GM12878 (cell line): ENCODE data around the gene NBEAL1. TPM values are rescaled to one million over a fixed set of nuclear protein-coding genes. Genes with fewer than 3 reads are reported as not detected.

Experiments
- ATAC-seq: fragments of 200-7000 bp; cut with Tn5 transposase; 3 replicates; pipeline ENCODE4 v1.9.1; 2020; ENCODE audit warnings: mild to moderate bottlenecking, moderate library complexity
- BruUV-seq: library from RNA; stranded (reverse); fragments of 400-500 nt; replicated peaks from 2 replicates; lab custom pipeline; 2021; lab: Mats Ljungman, UMichigan
- CTCF ChIA-PET: fragments of 300-600 bp; sonication (Branson Sonifier 250); formaldehyde crosslinking; extraction: SDS; loops from one replicate; lab custom pipeline; 2021; ENCODE audit warnings: inconsistent platforms; lab: Yijun Ruan, JAX
- POLR2A ChIA-PET: fragments of 350-600 bp; formaldehyde crosslinking; extraction: SDS; loops from one replicate; lab custom pipeline; 2021; ENCODE audit warnings: inconsistent platforms; lab: Charles Lee
- RAD21 ChIA-PET: fragments of 300-600 bp; sonication (Branson Sonifier 250); formaldehyde crosslinking; loops from one replicate; lab custom pipeline; 2023; ENCODE audit warnings: antibody characterized with exemption; ENCODE audit not compliant: unreplicated experiment; lab: Charles Lee
- SMC1A ChIA-PET: fragments of 300-600 bp; sonication (Branson Sonifier 250); formaldehyde crosslinking; loops from one replicate; lab custom pipeline; 2023; ENCODE audit not compliant: unreplicated experiment, uncharacterized antibody; lab: Charles Lee
- DNase-seq: peaks from one replicate; pipeline ENCODE4 v3.0.0-alpha.2; 2011; ENCODE audit warnings: low read depth, low spot score
- FAIRE-seq: peaks from 3 replicates; lab custom pipeline; 2011; peaks lifted over from hg19 to GRCh38; lab: Jason Lieb, UNC
- H2AFZ ChIP-seq: 2 replicates; pipeline ENCODE4 v1.6.0; 2011; ENCODE audit warnings: low read depth, low read length, control low read depth; ENCODE audit not compliant: control insufficient read depth
- H3K27ac ChIP-seq: 2 replicates; pipeline ENCODE4 v1.5.1; 2011; ENCODE audit warnings: control low read depth; ENCODE audit not compliant: control insufficient read depth, insufficient read depth
- H3K27me3 ChIP-seq, 2 experiments: replicated peaks in 1 of 2; 2 replicates each; pipeline versions ENCODE4 v1.6.0 to v1.6.1; 2011; ENCODE audit warnings: low read length in 1 of 2; ENCODE audit not compliant: control insufficient read depth in 2 of 2, insufficient read depth in 2 of 2
- H3K36me3 ChIP-seq, 2 experiments: 2 replicates each; pipeline ENCODE4 v1.5.1; 2011; ENCODE audit warnings: low read length in 1 of 2; ENCODE audit not compliant: control insufficient read depth in 2 of 2, insufficient read depth in 2 of 2
- H3K4me1 ChIP-seq: 2 replicates; pipeline ENCODE4 v1.6.1; 2011; ENCODE audit warnings: mild to moderate bottlenecking, low read length, moderate library complexity, mixed read lengths; ENCODE audit not compliant: control insufficient read depth, insufficient read depth
- H3K4me2 ChIP-seq: 2 replicates; pipeline ENCODE4 v1.6.0; 2011; ENCODE audit warnings: control low read depth; ENCODE audit not compliant: control insufficient read depth, insufficient read depth
- H3K4me3 ChIP-seq: fragments of 200-600 bp; sonication (generic); 2 replicates; pipeline ENCODE4 v1.5.1; 2016
- H3K79me2 ChIP-seq: 2 replicates; pipeline ENCODE4 v1.6.0; 2011; ENCODE audit warnings: low read length; ENCODE audit not compliant: control insufficient read depth, insufficient read depth
- H3K9ac ChIP-seq: 2 replicates; pipeline ENCODE4 v1.8.0; 2011; ENCODE audit warnings: low read length, control low read depth, mixed read lengths; ENCODE audit not compliant: control insufficient read depth, insufficient read depth
- H3K9me3 ChIP-seq: replicated peaks from 3 replicates; pipeline ENCODE4 v1.5.1; 2011; ENCODE audit warnings: mild to moderate bottlenecking, low read length; ENCODE audit not compliant: control insufficient read depth, insufficient read depth
- H4K20me1 ChIP-seq: 2 replicates; pipeline ENCODE4 v1.6.0; 2011; ENCODE audit not compliant: control insufficient read depth, insufficient read depth
- CREM ChIP-seq: IDR thresholded peaks from 2 replicates; pipeline ENCODE4 v1.6.1; 2014; ENCODE audit warnings: antibody characterized with exemption, low read depth
- GABPA ChIP-seq: IDR thresholded peaks from 2 replicates; pipeline ENCODE4 v1.6.1; 2014; ENCODE audit warnings: antibody characterized with exemption, low read depth, mild to moderate bottlenecking, inconsistent platforms
- MTA3 ChIP-seq: IDR thresholded peaks from 2 replicates; pipeline ENCODE4 v1.6.1; 2012; ENCODE audit warnings: low read length, inconsistent platforms, borderline replicate concordance
- RELA ChIP-seq: fragments of 450-650 bp; IDR thresholded peaks from 2 replicates; pipeline ENCODE4 v1.8.0; 2014; ENCODE audit warnings: borderline replicate concordance; ENCODE audit not compliant: partially characterized antibody
- ZNF687 ChIP-seq: fragments of 450-650 bp; IDR thresholded peaks from 2 replicates; pipeline ENCODE4 v1.6.1; 2017; ENCODE audit warnings: mild to moderate bottlenecking, moderate library complexity
- WGBS: methylation state at CpG from one replicate; pipeline ENCODE4 v1.1.6; 2016; ENCODE audit warnings: low lambda C conversion rate; ENCODE audit not compliant: insufficient replicate concordance, insufficient coverage; ENCODE audit errors: missing lambda C conversion rate; 5-methylcytosine and 5-hydroxymethylcytosine counted together
- in situ Hi-C: fragments of 300-500 bp; cut with MboI; formaldehyde crosslinking; loops from 9 replicates; pipeline ENCODE4 v1.14.3; 2018; ENCODE audit warnings: mixed read lengths
- intact Hi-C: fragments of 100-400 bp; cut with micrococcal nuclease; formaldehyde crosslinking; loops from one replicate; pipeline ENCODE4 v1.14.2; 2022; ENCODE audit not compliant: unreplicated experiment
- polyA plus RNA-seq, 11 experiments: library from polyadenylated mRNA; depleted of rRNA in 4 of 11; unstranded in 6 of 11; stranded (reverse) in 5 of 11; fragments of >200 nt; fragmentation: Nextera tagmentation in 4 of 11; fragmentation: Illumina TruSeq in 1 of 11; extraction: Ambion mirVana in 4 of 11; extraction: Trizol in 1 of 11; gene quantifications; 1 replicate in 1 of 11; 2 replicates in 10 of 11; pipeline versions ENCODE4 v1.2.1 to v1.2.3, GENCODE V29; 2011 to 2016; ENCODE audit warnings: inconsistent platforms in 2 of 11, missing spikeins in 2 of 11, low read depth in 1 of 11
- total RNA-seq, 4 experiments: library from RNA; depleted of rRNA in 3 of 4; stranded (reverse); fragments of >200 nt in 3 of 4; fragmentation: Illumina TruSeq in 1 of 4; extraction: Trizol in 1 of 4; gene quantifications; 2 replicates each; pipeline versions ENCODE4 v1.2.1 to v1.2.3, GENCODE V29; 2013 to 2021
- TF ChIP-seq, protein P1 (sequence below): fragments of 450-650 bp; formaldehyde crosslinking; IDR thresholded peaks from 2 replicates; pipeline ENCODE4 v1.5.0; 2022; ENCODE audit warnings: mild to moderate bottlenecking, missing genetic modification characterization
- TF ChIP-seq, protein P2 (sequence below), 3 experiments: IDR thresholded peaks in 2 of 3; conservative IDR thresholded peaks in 1 of 3; 2 replicates each; pipeline ENCODE4 v1.5.1; 2011; ENCODE audit warnings: low read depth in 3 of 3, low read length in 3 of 3, mild to moderate bottlenecking in 3 of 3, control low read depth in 2 of 3, moderate library complexity in 2 of 3, inconsistent platforms in 1 of 3, mixed read lengths in 1 of 3; ENCODE audit not compliant: control insufficient read depth in 2 of 3, insufficient read depth in 1 of 3; ENCODE audit errors: extremely low read depth in 1 of 3

NBEAL1 gene
- total and polyA plus RNA-seq, 10 of the 15 experiments (the other 5 are each of a cell fraction or from before 2014, with no cell fraction given): 1.9 to 16.1 (median 7.2) TPM

GRCh38 chr2:203209538-203209937 lies 194.9 kb downstream of the NBEAL1 start (continued):
- TF ChIP-seq, protein P1, sequence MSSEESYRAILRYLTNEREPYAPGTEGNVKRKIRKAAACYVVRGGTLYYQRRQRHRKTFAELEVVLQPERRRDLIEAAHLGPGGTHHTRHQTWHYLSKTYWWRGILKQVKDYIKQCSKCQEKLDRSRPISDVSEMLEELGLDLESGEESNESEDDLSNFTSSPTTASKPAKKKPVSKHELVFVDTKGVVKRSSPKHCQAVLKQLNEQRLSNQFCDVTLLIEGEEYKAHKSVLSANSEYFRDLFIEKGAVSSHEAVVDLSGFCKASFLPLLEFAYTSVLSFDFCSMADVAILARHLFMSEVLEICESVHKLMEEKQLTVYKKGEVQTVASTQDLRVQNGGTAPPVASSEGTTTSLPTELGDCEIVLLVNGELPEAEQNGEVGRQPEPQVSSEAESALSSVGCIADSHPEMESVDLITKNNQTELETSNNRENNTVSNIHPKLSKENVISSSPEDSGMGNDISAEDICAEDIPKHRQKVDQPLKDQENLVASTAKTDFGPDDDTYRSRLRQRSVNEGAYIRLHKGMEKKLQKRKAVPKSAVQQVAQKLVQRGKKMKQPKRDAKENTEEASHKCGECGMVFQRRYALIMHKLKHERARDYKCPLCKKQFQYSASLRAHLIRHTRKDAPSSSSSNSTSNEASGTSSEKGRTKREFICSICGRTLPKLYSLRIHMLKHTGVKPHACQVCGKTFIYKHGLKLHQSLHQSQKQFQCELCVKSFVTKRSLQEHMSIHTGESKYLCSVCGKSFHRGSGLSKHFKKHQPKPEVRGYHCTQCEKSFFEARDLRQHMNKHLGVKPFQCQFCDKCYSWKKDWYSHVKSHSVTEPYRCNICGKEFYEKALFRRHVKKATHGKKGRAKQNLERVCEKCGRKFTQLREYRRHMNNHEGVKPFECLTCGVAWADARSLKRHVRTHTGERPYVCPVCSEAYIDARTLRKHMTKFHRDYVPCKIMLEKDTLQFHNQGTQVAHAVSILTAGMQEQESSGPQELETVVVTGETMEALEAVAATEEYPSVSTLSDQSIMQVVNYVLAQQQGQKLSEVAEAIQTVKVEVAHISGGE (CRISPR knock-in tag): no peak
- TF ChIP-seq MTA3: no peak
- no peak for TF ChIP-seq RELA
- TF ChIP-seq CREM: no peak
- TF ChIP-seq GABPA: no peak

GRCh38 chr2:203225423-203226039 lies 210.9 kb downstream of the NBEAL1 start:
- Histone ChIP-seq H3K27ac (no peak overlapping the region), H3K9ac (no peak overlapping the region), H4K20me1 (no peaks in the 10 kb centered on the region), H2AFZ (no peak overlapping the region), H3K36me3 (no peaks in the 10 kb centered on the region), H3K27me3 (no peaks in the 10 kb centered on the region), H3K4me2 (no peak overlapping the region), H3K4me3 (no peak overlapping the region), H3K9me3 (no peaks in the 10 kb centered on the region), H3K79me2 (no peaks in the 10 kb centered on the region), H3K4me1 (no peaks in the 10 kb centered on the region)
- ATAC-seq (peak; percentile 92), FAIRE-seq (peak; percentile 96), DNase-seq (no peak)
- no TSS peak for BruUV-seq
- ChIA-PET POLR2A (no interaction called here), RAD21 (interaction anchor here (1.2 to 2.2 kb wide), 3 partner anchors 14 to 590 kb away, joined by 3 to 9 read pairs (median 5); partner anchors contain the start of gene CYP20A1), SMC1A (interaction anchor here (0.9 to 2.8 kb wide), 10 partner anchors 9 to 314 kb away, joined by 3 to 20 read pairs (median 4); partner anchors contain the start of genes CYP20A1 and WDR12), CTCF (interaction anchor here (0.6 to 6.1 kb wide), 22 partner anchors 14 to 651 kb away, joined by 3 to 69 read pairs (median 4); partner anchors contain the start of gene CYP20A1)
- intact Hi-C loops (loop anchor here (1.0 kb wide), 2 partner anchors 229 to 590 kb away; no protein-coding TSS in a partner anchor), in situ Hi-C loops (loop anchor here (25.0 kb wide), 1 partner anchor 587 kb away; no protein-coding TSS in a partner anchor)
- 98% methylated on average over 2 of the region's 2 CpGs for WGBS
- no peak for TF ChIP-seq ZNF687
- TF ChIP-seq, protein P2, sequence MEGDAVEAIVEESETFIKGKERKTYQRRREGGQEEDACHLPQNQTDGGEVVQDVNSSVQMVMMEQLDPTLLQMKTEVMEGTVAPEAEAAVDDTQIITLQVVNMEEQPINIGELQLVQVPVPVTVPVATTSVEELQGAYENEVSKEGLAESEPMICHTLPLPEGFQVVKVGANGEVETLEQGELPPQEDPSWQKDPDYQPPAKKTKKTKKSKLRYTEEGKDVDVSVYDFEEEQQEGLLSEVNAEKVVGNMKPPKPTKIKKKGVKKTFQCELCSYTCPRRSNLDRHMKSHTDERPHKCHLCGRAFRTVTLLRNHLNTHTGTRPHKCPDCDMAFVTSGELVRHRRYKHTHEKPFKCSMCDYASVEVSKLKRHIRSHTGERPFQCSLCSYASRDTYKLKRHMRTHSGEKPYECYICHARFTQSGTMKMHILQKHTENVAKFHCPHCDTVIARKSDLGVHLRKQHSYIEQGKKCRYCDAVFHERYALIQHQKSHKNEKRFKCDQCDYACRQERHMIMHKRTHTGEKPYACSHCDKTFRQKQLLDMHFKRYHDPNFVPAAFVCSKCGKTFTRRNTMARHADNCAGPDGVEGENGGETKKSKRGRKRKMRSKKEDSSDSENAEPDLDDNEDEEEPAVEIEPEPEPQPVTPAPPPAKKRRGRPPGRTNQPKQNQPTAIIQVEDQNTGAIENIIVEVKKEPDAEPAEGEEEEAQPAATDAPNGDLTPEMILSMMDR (IDR thresholded peaks at IDR 0.05 in 2 of 3, conservative IDR thresholded peaks at IDR 0.05 in 1 of 3; ENCODE audit: control insufficient read depth in 2 of 3, extremely low read depth in 1 of 3, insufficient read depth in 1 of 3, low read depth in 3 of 3, low read length in 3 of 3): peak; percentile 42 to 76 (median 69)
